HG03060 (cell line): ENCODE data around the gene RNF141.

Source experiments
- ATAC-seq: cut with Tn5 transposase; IDR thresholded peaks from one replicate; pipeline ENCODE4 v1.9.1; 2021; ENCODE audit warnings: low read depth, moderate number of reproducible peaks; ENCODE audit not compliant: unreplicated experiment

The RNF141 gene, protein sequence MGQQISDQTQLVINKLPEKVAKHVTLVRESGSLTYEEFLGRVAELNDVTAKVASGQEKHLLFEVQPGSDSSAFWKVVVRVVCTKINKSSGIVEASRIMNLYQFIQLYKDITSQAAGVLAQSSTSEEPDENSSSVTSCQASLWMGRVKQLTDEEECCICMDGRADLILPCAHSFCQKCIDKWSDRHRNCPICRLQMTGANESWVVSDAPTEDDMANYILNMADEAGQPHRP

DNA sequence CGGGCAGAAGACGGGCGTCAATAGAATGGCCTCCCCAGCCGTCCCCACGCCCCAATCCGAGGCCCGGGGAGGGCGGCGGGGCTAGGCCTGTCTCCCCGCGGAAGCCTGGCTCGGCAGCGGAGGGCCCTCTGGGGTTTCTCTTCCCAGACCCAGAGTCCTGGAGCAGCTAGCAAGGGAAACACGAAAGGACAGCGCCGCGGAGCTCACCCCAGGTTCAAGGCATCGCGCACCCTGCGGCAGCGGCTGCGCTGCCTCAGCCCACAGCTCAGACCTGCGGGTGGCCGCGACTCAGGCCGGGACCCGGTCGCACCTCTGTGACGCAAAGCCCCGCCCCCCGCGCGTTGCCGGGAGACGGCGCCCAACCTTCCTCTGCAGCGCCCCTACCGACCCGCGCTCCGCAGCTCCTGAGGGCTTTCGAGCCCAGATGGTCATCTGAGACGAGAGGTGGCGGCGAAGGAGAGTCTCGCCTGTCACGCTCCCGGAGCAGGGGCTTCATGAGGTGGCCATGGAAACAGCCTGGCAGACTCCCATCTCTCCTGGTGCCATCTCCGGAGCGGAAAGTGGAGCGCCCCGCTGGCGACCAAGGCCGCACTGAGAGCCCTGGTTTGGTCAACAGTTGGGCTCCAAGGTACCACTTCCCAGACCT is at the start of gene RNF141:
Gene RNF141 (minus strand): TSS at position 273 of the 646 bp plus-strand sequence. CDS start 7,029 bp downstream, outside the sequence.
- peak; percentile 88 for ATAC-seq

DNA sequence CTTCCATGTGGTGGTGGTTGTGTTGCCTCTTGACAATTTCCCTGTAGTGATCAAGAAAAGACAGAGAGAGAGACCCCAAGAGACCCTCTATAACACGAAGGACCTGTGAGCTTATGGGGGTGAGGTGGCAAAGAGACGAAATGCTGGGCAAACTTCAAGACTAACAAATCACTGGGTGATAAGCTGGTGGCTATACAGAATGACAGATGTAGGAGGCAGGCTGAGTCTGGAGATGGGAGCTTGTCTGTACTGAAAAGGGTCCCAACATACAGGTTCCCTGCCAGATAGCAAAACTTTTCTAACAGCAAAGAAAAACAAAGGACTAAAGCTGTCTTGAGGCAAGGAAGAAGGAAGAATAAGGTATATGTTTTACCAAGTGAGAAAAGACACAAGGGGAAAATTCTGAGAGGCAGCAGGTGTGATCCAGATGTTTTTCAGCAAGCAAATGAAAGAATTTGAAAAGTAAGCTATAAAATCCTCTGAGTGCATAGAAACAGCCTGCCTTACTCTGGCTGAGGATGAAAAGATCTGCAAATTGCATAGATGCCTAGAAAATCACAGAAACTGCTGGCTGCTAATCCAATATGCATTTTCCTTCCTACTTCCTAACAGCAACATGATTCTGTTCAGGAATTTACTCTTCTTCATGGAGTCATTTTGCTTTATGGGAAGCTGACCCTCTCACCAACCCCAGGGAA is 49.4 kb upstream of the RNF141 start:
- no peak for ATAC-seq

- no peak for ATAC-seq
Measured at GRCh38 chr11:10588904-10589303, 47.9 kb upstream of the RNF141 start.

DNA sequence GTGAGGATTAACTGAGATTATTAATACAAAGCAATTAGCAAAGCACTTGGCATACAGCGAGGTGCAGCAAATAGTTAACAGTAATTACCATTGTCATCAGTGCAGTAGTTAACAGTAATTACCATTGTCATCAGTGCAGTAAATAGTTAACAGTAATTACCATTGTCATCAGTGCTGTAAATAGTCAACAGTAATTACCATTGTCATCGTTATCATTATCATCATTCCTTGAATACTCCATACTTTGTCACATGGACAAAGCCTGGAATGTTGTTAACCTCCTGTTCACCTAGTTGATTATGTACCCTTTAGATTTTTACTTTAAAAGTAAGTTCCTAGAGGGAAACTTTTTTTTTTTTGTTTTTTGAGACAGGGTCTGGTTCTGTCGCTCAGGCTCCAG is 47.0 kb upstream of the RNF141 start:
- ATAC-seq, result no peak

GRCh38 chr11:10587388-10587787 is 46.4 kb upstream of the RNF141 start:
- no peak for ATAC-seq

GRCh38 chr11:10584071-10584501 is 43.1 kb upstream of the RNF141 start:
- no peak for ATAC-seq

DNA sequence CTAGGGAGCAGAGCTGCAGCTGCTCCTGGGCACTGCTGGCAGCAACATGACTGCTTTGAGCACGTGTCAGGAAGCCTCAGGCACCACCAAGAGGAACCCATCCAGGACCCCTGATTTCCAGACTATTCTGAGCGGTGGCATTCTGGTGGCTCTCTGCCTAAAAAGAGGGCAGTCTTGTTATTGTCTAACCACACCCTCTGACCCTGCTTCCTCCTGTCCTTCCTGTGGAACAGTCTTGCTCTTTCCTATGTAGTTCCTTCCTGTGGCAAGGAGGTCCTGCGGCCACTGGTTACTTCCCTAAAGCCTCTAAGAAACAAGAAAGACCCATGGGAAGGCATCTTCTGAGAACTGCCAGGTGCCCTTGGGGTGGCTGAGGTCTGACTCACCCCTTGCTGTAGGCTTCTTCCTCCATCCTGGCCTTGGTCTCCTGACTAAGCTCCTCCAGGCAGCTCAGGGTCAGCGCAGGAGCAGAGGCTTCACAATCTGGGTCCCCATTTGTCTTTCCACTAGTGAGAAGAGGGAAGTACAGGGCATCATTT is 40.6 kb upstream of the RNF141 start:
- no peak for ATAC-seq

- ATAC-seq, result no peak
Measured at GRCh38 chr11:10580623-10581022, 39.6 kb upstream of the RNF141 start.

- ATAC-seq, result no peak
Measured at GRCh38 chr11:10579700-10580099, 38.7 kb upstream of the RNF141 start.

GRCh38 chr11:10576035-10576398 is 35.0 kb upstream of the RNF141 start:
- no peak for ATAC-seq

DNA sequence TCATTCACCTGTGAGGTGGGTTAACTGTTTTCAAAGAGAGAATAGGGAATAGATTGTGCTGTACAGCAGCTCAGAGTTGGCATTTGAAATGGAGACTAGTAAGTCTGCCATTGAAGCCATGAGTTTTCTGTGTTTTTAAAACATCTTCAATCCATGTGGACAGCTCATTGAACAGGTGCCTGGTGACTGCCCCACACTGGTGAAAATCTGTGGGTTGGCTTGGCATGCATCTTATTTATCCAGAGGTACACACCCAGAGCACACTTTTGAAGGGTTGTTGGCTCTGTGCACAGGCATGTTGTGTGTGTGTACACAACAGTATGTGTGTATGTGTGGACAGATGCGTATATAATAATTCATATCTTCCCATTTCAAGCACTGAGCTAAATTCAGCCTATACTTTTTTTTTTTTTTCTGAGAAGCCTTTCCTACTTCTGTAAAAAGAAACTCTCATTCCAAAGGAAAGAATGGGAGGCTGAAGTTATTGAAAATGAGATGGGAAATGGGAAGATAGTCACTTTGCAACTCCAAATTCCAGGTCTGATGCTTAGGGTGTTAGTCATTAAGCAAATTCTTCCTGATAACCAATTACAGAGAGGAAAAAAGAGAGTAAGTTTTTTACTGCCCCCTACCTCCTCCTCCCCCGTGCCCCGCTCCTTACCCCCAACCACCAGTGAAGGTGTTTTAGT is 34.5 kb upstream of the RNF141 start:
- ATAC-seq, result no peak

GRCh38 chr11:10573556-10573955 is 32.6 kb upstream of the RNF141 start:
- no peak for ATAC-seq

- ATAC-seq, result no peak
Measured at GRCh38 chr11:10573028-10573427, 32.0 kb upstream of the RNF141 start.

- no peak for ATAC-seq
Measured at GRCh38 chr11:10572533-10572932, 31.5 kb upstream of the RNF141 start.

- ATAC-seq, result no peak
Measured at GRCh38 chr11:10568486-10568941, 27.5 kb upstream of the RNF141 start, which contains the start of gene LYVE1. LYVE1 (minus strand) TSS chr11:10568665; CDS start chr11:10568532, 133 bp downstream.

- no peak for ATAC-seq
Measured at GRCh38 chr11:10567446-10567845, 26.5 kb upstream of the RNF141 start.

GRCh38 chr11:10566257-10566957 is 25.4 kb upstream of the RNF141 start:
- no peak for ATAC-seq

GRCh38 chr11:10565493-10565892 is 24.5 kb upstream of the RNF141 start:
- no peak for ATAC-seq

- ATAC-seq, result no peak
Measured at GRCh38 chr11:10564696-10565318, 23.8 kb upstream of the RNF141 start.

DNA sequence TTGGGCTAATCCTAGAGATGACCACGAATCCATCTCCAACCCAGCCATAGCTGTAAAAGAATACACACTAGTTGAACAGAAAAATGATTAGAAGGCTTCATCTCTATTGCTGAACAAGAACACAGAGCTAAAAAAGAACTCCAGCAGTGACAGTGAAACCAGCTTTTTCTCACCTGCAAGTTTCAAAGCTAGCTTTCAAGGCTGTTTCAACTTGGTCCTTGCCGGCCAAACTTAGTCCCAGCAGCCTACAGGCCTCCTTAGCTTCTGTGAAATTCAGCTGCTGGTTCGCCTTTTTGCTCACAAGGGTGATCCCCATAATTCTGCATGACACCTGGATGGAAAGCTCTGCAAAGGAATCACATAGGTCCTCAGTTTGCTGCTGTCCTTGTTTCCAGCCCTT is 23.0 kb upstream of the RNF141 start:
- no peak for ATAC-seq
